GM23248 (cell line): ENCODE results near the gene SLX4IP.

Source experiments
- EZH2 ChIP-seq: fragments of 200-600 bp; sonication (generic); IDR thresholded peaks from 2 replicates; pipeline ENCODE4 v1.6.1; 2018; ENCODE audit warnings: antibody characterized with exemption, mild to moderate bottlenecking; ENCODE audit not compliant: insufficient read depth, poor library complexity, severe bottlenecking
- EZH2phosphoT487 ChIP-seq: fragments of 200-600 bp; sonication (generic); IDR thresholded peaks from 2 replicates; pipeline ENCODE4 v1.6.1; 2018; ENCODE audit warnings: antibody characterized with exemption, moderate library complexity, mild to moderate bottlenecking, low read depth; ENCODE audit not compliant: insufficient read depth

DNA sequence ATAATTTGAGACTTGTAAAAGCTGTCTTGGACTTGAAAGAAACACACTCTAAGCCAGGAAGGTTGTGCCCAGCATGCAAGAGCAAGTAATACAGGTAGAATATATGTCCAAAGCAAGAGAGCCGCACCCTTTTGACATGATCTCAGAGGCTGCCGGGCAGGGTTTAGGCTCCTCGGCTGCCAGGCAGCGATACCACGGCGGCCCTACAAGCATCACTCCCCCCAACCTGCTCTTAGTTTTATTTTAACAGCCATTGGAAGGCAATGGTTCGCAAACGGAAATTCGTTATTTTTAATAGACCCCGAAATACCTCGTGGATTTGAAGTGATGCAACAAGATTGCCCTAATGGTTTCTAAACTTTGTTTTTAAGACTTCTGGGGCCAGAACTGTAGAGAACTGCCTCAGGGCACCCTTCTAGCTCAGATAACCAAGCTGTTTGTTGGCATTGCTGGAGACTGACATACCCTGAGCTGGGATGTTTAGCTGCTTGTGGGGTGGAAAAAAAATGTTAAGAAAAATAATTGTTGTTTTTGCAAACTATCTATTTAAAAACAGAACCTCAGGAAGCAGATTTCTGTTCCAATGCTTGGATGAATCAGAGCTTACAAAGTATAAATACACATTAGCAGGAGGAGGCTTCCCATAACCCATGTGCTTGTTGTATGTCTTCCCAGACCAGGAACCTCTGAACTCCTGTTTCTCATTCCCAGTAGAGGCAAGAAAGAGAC, 199.7 kb downstream of the SLX4IP start:
- TF ChIP-seq EZH2phosphoT487 (no peak), EZH2 (no peak)
